Right forelimb (tissue), 1 donor: ENCODE results near the gene ZBTB49.
"Not testable (repeated sequence)": the region's sequence is repeated elsewhere in the genome, so short reads cannot be mapped to it uniquely, and the experiment has no call there.

Experiments
- DNase-seq: peaks from one replicate; pipeline ENCODE4 v3.0.0-alpha.2; 2018

The ZBTB49 gene

GRCh38 chr4:4326166-4326565, 36.1 kb downstream of the ZBTB49 start:
- no peak for DNase-seq

- DNase-seq, result no peak
Observed at GRCh38 chr4:4327652-4328121, 37.6 kb downstream of the ZBTB49 start.

- no peak for DNase-seq
Observed at GRCh38 chr4:4328206-4328605, 38.2 kb downstream of the ZBTB49 start.

GRCh38 chr4:4328840-4329239, 38.8 kb downstream of the ZBTB49 start:
- no peak for DNase-seq

- no peak for DNase-seq
Observed at GRCh38 chr4:4329496-4329895, 39.4 kb downstream of the ZBTB49 start.

- DNase-seq, result no peak
Observed at GRCh38 chr4:4330794-4331193, 40.7 kb downstream of the ZBTB49 start.

- no peak for DNase-seq
Observed at GRCh38 chr4:4332529-4332928, 42.5 kb downstream of the ZBTB49 start.

GRCh38 chr4:4333265-4333706, 43.2 kb downstream of the ZBTB49 start:
- DNase-seq, result peak; percentile 49

- peak; percentile 49 for DNase-seq
Observed at GRCh38 chr4:4334798-4335520, 44.9 kb downstream of the ZBTB49 start.

- DNase-seq, result no peak
Observed at GRCh38 chr4:4338210-4339001, 48.4 kb downstream of the ZBTB49 start.

- no peak for DNase-seq
Observed at GRCh38 chr4:4339504-4340085, 49.5 kb downstream of the ZBTB49 start.

GRCh38 chr4:4341861-4342650, 52.0 kb downstream of the ZBTB49 start:
- no peak for DNase-seq

GRCh38 chr4:4343038-4343437, 53.0 kb downstream of the ZBTB49 start:
- DNase-seq, result no peak

- DNase-seq, result no peak
Observed at GRCh38 chr4:4344915-4345527, 55.0 kb downstream of the ZBTB49 start.

- no peak for DNase-seq
Observed at GRCh38 chr4:4347585-4347984, 57.5 kb downstream of the ZBTB49 start.

GRCh38 chr4:4348585-4348984, 58.5 kb downstream of the ZBTB49 start:
- DNase-seq, result not testable (repeated sequence)

GRCh38 chr4:4349867-4350266, 59.8 kb downstream of the ZBTB49 start:
- no peak for DNase-seq

GRCh38 chr4:4350909-4351308, 60.9 kb downstream of the ZBTB49 start:
- DNase-seq, result no peak

- DNase-seq, result no peak
Observed at GRCh38 chr4:4355302-4355701, 65.3 kb downstream of the ZBTB49 start.

GRCh38 chr4:4356106-4357041, 66.3 kb downstream of the ZBTB49 start:
- DNase-seq, result no peak
